Upper lobe of left lung (tissue), 4 donors: ENCODE data around the gene FOXN1.

Source experiments
- CTCF ChIP-seq, 6 experiments: fragments of 450-650 bp in 4 of 6; fragments of 200-600 bp in 2 of 6; sonication (generic) in 2 of 6; IDR thresholded peaks; one replicate each; pipeline ENCODE4 v1.5.1; 2016 to 2019; ENCODE audit warnings: antibody characterized with exemption in 6 of 6
- EP300 ChIP-seq, 4 donors: sonication (generic); formaldehyde crosslinking; IDR thresholded peaks; one replicate each; pipeline ENCODE4 v1.5.1; 2017; ENCODE audit warnings: antibody characterized with exemption in 4 of 4, control low read depth in 2 of 4
- POLR2A ChIP-seq, 4 donors: fragments of 450-650 bp; IDR thresholded peaks; one replicate each; pipeline ENCODE4 v1.5.1; 2016 to 2017; ENCODE audit warnings: antibody characterized with exemption in 4 of 4, mild to moderate bottlenecking in 2 of 4

GRCh38 chr17:28457890-28458289 lies 48.3 kb upstream of the FOXN1 start:
- TF ChIP-seq POLR2A (IDR thresholded peaks at IDR 0.05) (no peak), EP300 (IDR thresholded peaks at IDR 0.05) (no peak), CTCF (IDR thresholded peaks at IDR 0.05) (no peak)
